Right forelimb (tissue), 1 donor: Measurements from ENCODE around the gene F5.
"Not testable (repeated sequence)": the region's sequence is repeated elsewhere in the genome, so short reads cannot be mapped to it uniquely, and the experiment has no call there.

ENCODE experiments used
- DNase-seq: peaks from one replicate; pipeline ENCODE4 v3.0.0-alpha.2; 2018

F5 gene

DNA sequence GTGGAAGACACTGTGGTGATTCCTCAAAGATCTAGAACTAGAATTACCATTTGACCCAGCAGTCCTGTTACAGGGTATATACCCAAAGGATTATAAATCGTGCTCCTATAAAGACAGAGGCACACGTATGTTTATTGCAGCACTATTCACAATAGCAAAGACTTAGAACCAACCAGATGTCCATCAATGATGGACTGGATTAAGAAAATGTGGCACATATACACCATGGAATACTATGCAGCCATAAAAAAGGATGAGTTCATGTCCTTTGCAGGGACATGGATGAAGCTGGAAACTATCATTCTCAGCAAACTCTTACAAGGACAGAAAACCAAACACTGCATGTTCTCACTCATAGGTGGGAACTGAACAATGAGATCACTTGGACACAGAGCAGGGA is 82.7 kb downstream of the F5 start:
- not testable (repeated sequence) for DNase-seq

DNA sequence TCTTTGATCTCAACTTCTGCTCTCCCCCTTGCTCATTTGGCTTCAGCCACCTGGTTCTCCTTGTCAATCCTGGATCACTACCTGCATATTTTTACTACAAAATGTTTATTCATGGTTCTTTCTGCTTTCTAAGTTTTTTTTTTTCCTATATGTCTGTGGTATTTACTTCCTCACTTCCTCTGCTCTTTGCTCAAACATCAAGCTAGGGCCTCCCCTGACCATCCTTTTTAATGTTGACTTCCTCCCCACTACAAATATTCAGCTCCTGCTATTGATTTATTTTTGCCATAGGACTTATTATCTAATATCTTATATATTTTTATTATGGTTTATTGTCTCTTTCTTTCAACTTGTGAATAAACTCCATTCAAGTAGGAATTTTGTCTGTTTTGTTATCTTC is 86.5 kb downstream of the F5 start:
- DNase-seq: no peak

DNA sequence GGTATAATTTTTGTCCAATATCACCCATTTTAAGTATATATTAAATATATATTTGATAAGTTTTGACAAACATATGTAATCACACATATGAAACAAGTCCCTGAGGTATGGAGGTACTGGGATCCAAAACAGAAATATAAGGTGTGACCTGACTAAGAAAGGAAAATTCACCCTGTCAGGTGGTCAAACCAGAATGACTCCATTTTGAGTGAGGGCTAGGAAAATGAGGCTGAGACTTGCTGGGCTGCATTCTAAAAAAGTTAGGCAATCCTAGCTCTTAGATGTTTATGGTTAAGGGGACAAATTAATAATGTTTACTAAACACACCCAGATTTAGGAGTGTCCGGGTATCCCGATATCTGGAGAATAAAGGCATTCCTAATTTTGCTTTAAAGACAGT is 89.0 kb downstream of the F5 start:
- no peak for DNase-seq

DNA sequence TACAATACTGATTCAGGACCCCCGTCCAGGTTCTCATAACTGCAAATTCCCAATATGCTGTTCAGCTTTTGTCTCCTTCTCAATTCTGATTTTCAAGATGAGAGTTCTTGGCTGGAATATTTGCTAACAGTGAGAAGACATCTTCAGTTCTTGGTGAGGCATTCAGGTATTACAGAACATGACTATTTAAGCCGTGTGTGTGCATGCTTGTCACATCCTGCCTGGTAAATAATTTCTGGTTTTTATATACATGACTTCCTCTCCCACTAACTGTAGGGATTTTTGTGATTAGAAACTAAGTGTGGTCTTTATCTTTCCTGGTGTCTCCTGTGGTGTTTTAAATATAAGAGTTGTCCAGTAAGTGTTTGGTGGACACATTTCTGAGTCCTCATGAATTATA is 90.4 kb downstream of the F5 start:
- DNase-seq: no peak

DNA sequence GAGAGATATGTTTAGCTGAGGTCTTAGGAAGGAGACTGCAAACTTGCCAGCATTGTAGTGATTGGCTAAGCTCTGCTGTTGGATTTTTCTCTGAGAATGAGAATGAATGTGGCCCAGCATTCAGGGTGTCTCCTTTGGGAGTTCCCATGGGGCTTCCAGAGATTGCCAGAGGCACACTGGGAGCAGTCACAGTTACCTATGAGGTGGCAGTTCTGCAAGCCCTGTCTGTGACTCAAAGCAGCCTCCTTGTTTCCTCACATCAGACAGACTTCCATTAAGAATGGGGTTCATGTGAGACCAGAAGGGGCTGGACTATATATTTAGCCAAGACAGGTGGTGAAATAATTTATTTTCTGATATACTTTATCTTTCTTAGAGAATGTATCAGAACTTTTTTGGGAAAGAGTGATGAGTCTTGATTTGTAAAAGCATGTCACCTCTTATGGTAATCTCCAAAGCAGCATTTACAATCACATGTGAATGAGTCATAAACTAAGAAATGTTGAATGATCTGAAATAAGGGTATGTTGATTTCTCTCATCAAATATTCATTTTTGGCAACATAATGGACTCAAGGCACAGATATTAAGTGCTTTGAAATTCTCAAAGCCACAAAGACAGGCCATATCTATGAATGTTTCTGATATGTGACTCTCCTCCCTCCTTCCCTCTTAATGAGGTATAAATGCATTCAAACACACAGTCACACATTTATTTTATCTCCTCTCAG is 91.1 kb downstream of the F5 start:
- no peak for DNase-seq

DNA sequence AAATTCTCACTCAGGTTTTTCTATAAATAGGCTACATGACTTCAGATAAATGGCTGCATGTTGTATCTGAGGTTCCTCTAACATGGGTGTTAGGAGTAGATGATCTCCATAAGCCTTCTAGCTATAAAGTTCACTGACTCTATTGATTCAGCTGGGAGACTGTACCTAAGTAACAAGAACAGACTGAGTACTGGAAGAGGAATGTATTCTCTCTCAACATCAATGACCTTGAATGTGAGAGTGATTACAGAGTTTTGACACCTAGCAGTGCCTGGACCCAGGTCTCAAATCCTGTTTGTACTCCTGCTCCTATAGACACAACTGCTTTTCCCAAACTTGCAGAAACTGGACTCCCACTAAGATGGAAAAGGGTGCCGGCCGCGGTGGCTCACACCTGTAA is 91.9 kb downstream of the F5 start:
- no peak for DNase-seq

DNA sequence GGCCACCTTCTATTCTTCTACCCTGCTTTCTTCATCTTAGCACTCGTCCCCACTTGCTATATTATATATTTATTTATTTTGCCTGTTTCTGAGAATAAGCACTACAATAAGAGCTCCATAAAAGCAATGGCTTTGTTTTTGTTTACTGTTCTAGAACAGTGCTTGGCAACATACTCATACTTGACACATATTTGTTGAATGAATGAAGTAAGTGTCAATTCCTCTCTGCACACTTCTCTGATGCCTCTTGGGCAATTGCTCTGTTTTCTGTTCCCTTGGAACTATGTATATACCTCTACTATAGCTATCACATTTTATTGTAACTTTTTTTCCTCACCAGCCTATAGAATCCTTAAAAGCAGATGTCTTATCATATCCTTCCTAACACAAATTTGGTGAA is 93.0 kb downstream of the F5 start:
- DNase-seq: no peak

DNA sequence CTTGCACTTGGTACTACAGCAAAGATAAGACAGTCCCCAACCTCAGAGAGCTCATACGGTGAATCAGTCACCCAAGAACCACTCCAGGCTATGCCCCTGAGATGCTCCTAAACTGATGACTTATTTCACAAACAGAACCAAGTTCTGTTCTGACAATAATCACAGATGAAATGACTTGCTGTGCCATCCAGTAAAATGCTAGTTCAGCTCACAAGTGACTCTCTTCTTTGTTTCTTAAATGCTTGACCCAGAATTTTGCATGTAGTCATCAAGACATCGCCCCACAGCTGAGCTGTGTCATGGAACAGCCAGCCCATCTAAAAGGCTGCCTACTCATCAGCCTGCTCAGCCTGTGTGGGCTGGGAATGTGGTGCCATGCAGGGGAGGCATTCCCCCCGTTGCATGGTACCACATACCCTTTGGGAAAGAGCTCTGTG is 94.4 kb downstream of the F5 start:
- DNase-seq: no peak

DNA sequence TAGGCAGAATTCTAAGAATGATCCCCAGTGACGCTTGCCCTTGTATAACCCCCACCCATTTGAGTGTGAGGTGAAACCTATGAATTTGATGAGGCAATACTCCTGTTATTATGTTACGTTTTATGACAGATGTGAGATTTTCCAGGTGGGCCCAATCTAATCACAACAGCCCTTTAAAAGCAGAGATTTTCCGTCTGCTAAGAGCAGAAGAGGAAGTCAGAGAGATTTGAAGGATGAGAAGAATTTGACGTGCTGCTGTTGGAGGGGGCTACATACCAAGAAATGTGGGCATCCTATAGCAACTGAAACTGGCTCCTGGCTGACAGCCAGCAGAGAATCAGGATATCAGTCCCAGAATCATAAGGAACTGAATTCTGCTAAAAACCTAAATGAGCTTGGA is 98.1 kb downstream of the F5 start:
- DNase-seq: no peak

DNA sequence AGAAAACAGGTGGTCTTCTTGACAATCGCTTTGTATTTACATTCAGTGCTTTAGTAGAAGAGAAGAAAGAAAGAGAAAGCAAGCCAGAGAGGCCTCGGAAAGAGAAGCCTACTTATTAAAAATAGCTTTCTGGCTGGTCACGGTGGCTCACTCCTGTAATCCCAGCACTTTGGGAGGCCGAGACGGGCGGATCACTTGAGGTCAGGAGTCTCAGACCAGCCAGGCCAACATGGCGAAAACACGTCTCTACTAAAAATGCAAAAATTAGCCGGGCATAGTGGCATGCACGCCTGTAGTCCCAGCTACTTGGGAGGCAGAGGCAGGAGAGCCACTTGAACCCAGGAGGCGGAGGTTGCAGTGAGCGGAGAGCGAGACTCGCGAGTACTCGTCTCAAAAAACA is 98.7 kb downstream of the F5 start:
- DNase-seq: no peak

DNA sequence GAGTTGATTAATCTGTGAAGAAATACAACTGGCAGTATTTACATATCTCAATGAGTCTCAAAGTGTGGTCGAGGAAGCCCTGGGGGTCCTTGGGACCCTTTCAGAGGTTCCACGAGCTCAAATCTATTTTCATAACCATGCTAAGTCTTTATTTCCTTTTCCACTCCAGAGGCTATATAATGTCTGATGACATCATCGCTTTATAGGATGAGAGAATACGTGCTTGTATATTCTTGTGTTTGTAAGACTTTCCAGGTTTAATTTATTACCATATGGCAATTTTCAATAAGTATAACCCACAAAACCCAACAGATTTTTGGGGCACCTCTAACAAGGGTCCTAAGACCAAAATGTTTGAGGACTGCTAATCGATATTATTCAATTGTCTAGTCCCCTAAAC is 99.1 kb downstream of the F5 start:
- peak; percentile 43 for DNase-seq

DNA sequence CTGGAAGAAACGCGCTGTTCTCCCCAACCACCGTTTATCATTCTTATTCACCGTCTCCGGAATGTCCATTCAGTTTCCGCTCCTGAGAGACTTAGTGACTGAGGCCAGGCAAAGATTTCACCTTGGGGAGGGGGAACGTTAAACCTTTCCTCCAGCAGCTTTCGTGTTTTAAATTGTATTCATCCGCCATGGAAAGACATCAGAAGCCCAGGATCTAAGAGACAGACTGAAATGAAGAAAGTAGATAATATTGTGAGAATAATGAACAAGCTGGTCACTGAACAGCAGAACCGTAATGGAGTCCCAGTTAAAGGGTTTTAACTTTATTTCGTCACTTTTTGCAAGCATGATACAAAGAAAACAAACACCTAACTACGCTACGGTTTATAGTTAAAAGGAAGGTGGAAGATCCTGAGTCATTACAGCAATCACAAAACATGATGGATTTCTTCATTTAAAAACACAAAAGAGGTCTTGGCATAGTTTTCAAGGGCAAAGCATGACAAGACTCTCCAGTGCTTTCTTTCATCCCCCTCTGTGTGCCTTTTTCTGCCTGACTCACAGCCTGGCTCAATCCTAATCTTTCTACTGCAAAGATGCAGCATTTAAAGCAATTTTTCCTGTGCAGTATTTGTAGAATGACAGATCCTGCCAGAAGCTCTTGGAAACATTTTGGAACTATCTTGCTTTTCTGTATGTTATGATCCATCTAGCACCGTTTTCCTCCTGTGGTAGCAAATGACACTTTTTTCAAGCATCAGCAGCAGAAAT is 99.8 kb downstream of the F5 start:
- peak; percentile 44 for DNase-seq

DNA sequence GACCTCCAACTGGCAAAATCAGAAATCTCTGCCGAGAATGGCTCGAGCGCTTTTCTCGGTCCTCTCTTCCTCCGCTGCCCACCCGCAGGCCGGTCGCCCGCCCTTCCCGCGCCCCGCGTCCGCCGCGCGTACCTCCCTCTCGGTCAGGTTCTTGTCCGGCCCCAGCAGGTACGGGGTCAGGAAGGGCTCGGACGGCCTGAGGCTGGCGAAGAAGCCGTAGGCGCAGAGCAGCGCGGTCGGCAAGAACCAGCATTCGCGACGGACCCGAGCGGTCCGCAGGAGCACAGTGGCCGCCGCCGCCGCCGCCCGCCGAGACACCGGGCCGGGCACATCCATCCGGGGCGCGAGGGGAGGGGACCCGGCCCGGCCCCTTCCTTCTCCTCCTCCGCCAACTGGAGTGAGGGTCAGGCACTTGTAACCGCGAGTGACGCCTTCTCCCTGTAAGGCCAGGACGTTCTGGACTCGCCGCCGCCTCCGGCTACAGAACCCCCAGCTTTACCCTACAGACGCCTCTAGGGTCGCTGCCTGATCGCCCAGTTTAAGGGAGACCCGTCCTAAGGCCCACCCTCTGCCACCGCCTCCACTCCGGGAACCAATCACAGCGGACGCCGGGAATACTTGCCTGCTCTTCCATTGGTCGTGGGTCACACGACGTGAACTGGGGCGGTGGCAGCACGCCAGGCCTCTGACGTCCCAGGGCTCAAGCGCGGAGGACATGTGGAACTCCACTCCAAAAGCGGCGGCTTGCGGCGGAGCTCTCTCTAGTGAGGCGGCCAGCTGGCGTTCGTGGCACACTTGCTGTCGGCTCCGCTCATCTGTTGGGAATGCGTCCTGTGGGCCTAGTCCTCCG is 100.6 kb downstream of the F5 start, which contains the start of gene SLC19A2:
TSS of gene SLC19A2 (minus strand) at position 514 of the 850 bp plus-strand sequence. CDS start at position 336, 178 bp downstream.
- peak; percentile 99 for DNase-seq

DNA sequence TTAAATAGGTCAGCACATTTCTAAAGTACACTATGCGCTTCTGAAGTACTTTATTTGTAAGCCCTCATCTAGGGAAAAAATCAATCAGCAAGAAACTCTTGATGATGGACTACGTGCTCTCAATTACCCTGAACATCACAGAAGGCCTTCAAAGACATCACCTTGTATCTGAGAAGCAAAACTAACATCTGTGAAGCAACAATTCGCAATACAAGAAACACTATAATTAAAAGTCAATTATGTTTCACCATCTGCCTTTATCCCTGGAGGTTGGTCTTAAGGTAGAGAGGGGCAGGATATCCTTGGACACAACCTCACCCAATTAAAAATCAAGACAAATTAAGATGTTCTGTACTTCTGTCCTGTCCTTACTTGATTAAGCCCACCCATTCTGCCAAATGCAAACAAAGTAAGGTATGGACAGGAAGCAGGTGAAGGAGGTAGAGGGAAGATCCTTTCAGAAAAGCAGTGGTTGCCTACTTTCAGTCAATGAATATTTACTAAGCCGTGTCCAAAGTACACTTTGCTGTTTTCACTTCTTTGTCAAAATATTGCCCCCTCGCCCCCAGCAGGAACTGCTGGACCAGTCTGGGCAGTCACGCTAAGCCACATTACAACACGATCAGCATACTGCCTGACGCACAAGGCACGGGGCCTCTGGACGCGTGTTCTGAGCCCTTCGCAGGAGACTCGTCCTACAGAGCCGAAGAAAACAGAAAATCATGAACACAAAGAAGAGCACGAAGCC is 101.4 kb downstream of the F5 start:
- DNase-seq: no peak

DNA sequence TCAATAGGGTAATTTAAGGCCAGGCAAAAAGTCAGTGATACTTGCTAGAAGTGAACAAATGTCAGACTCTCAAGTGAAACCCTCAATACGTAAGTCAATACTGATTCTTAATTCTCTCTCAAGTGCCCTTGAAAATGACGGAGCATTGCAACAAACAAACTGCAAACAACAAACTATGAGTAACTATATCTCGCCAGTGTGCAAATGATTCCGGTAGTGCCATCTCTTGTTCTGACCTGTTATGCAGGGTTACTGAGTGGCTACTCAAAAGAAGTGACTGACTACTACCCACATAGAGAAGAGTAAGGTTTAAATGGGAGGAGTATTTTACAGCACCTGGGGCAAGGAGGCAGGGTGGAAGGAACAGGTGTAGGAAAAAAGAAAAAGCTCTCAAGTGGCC is 102.2 kb downstream of the F5 start:
- DNase-seq: no peak

DNA sequence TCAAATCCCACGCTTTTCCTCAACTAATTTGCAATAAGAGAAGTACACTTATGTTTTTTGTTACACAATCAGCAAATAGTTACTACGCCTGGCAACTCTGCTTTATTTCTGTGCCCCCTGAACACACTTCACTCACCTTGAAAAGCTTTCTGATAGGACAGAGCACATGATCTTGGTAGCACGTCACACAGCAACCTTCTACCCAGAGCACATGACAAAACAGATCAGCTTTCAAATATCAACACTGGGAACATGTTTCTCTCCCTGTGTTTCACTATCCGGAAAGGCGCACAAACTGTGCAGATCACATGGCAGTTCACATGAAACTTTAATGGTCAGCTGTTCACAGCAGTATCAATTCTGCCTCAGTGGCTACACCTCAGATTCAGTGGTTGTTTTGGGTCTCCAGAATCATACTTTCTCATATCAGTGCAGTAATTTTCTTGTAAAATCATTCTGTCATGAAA is 102.7 kb downstream of the F5 start:
- DNase-seq: no peak

DNA sequence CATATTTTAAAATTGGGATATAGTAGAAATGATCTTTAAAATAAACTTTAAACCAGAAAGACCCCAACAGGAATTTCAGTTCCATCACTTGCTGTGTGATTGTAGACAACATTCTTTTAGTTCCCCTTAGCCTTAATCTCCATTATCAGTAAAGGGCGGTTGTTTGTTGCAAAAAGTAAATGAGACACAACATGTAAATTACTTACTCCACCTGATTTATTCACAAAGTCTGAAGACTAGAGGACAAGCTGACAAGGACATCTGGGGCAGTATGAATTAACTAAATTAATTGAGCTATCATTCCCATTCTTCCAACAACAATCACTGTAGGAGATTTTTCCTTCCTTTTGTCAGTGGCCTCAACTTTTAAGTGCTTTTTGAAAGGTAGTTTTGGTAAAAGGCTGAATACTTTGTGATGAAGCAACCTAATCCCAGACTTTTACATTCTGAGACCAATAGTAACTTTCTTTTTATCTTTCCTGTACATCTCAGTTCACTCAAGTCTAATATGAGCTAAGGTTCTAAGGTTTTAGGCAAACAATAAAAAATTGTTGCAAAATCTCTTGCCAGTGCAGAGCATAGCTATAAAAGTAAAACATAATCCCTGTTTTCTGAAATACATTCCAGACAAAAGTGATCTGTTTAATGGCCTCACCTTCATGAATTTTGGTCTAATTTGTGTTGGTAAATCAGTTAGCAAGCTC is 106.8 kb downstream of the F5 start:
- no peak for DNase-seq

DNA sequence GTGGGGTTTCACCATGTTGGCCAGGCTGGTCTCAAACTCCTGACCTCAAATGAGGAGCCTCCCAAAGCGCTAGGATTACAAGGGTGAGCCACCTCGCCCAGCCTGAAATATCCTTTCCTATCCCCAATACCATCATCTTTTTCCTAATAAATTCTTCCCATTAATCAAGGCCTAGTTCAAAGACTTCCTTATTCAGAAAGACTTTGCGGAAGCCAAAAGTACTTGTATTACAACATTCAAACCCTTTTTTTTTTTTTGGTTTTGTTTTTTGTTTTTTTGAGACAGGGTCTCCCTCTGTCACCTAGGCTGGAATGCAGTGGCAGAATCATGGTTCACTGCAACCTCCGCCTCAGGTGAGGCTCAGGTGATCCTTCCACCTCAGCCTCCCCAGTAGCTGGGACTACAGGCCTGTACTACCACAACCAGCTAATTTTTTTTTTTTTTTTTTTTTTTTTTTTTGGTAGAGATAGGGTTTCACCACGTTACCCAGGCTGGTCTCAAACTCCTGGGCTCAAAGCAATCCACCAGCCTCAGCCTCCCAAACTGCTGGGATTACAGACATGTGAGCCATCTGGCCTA is 108.1 kb downstream of the F5 start:
- no peak for DNase-seq

DNA sequence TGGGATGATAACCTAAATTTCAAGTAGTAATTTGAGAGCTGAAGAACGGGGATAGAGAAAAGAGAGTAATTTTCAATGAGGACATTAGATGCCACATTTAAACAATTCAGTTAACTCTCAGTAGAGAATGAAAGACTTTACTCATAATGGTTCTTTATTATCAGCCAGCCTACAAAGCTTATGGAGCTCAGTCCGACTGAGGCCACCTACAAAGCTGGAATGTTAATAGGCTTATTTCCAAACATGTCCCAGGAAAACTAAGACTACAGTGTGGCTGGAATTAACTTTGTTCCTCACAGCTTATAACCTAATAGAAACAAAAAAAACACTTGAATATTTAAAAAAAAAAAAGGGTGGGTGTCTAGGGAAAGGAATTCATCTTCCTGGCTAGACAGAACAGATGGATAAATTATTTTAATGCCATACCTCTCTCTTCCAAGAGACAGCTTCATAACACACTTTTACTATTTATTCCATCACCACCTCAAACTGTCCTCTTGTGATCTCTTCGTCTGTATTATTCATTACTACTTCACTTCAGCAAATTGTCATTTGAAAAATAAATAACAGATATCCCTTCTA is 110.4 kb downstream of the F5 start:
- no peak for DNase-seq

DNA sequence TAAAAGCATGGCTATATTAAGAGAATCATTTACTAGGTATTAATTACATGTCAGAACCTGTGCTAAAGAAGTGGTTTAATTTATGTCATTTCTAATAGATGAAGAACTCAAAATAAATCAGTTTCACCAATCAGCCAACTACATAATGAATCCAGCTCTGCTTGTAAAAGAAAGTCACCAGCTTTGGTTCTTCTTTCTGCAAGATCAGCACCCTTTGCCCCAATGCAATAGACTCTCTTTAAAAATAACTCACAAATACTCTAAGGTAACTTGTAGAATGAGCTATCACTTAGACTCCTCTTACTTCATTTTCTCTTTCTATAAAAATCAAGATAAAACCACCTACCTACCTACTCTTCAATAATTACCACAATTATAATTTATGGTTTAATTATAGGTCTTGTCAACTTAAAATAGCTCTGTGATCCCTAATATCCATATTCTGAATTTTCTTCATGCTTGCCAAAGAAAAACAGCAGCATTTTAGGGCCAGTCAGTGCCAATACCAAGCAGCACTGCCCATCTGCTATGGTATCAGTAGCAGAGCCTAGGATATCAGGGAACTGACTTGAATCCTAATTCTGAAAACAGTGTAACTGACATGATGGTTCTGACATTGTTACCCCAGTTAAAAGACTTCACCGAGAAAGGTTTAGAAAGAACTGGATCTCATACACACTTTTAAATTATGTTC is 111.8 kb downstream of the F5 start:
- DNase-seq: no peak

DNA sequence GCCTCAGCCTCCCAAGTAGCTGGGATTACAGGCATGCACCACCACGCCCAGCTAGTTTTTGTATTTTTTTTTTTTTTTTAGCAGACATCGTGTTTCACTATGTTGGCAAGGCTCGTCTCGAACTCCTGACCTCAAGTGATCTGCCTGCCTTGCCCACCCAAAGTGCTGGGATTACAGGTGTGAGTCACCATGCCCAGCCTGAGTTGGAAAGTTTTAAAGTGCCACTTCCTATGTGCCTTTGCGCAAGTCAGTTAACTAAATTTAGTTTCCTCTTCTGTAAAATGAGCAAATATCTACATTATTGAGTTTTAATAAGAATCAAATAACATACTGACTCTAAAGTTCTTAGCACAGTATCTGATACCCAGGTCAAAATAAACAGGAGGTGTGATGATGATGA is 112.9 kb downstream of the F5 start:
- DNase-seq: no peak
